ENCODE data around the gene MC2R.

The MC2R gene

DNA sequence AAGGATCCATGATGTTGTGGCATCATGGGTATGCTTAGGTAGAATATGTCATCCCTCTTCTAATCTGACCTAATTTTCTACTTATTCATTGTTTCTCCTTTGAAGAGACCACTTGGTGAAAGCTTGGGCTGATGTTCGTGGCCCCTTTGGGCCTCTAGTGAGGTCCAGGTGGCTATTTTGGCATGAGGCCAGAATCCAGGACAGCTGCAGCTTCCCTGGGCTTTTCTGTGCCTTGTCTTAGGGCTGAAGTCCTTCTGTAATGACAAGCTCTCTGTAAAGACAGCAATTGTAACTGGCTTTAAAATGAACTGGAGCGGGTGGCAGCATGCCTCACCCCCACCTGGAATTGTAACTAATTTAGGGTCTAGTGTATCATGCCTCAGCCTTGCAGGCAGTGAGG is 15.6 kb upstream of the MC2R start:
- H3K4me3 ChIP-seq (ENCODE audit: low read length) = no peak overlapping the region
- no peak for DNase-seq (ENCODE audit: low read depth)
- TF ChIP-seq, protein P1, sequence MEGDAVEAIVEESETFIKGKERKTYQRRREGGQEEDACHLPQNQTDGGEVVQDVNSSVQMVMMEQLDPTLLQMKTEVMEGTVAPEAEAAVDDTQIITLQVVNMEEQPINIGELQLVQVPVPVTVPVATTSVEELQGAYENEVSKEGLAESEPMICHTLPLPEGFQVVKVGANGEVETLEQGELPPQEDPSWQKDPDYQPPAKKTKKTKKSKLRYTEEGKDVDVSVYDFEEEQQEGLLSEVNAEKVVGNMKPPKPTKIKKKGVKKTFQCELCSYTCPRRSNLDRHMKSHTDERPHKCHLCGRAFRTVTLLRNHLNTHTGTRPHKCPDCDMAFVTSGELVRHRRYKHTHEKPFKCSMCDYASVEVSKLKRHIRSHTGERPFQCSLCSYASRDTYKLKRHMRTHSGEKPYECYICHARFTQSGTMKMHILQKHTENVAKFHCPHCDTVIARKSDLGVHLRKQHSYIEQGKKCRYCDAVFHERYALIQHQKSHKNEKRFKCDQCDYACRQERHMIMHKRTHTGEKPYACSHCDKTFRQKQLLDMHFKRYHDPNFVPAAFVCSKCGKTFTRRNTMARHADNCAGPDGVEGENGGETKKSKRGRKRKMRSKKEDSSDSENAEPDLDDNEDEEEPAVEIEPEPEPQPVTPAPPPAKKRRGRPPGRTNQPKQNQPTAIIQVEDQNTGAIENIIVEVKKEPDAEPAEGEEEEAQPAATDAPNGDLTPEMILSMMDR (conservative IDR thresholded peaks at IDR 0.05; ENCODE audit: low read length) = no peak

DNA sequence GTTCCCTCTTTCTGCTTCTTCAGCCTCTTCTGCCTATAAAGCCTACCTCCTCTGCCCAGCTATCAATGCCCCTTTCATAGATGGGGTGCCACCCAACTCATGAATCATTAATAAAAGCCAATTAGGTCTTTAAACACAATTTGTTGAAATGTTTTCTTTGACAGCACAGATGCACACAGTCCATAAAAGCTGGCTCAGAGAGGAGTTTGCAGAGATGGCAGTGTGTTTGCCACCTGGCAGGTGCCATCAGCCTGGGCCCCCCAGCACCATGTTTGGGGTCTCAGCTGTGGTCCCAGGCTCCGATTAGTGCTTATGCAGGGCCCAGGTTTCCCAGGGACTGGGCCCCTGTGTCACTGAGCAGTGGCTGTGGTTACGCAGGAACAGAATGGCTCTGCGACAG is 7.9 kb upstream of the MC2R start:
- no peak overlapping the region for H3K4me3 ChIP-seq (ENCODE audit: low read length)
- TF ChIP-seq, protein P1 (conservative IDR thresholded peaks at IDR 0.05; ENCODE audit: low read length) = no peak
- DNase-seq (ENCODE audit: low read depth) = no peak

DNA sequence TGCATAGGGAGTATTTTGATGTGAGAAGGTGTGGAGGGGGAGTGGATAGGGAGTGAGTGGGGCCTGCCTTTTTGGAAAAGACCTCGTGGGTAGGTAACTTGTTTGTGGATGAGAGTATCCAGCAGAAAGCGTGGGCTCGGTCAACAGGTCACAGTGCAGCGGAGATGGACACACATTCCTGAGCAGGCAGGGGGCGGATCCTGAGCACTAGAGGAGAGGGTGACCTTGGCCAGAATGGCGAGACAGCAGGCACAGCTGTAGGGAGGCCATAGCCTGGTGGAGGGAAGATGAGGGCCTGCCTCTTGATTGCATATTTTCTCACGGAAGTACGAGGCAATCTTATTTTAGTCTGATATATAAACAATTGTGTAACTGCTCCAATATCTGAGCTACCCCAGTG is 3.6 kb upstream of the MC2R start:
- no peak for DNase-seq (ENCODE audit: low read depth)
- H3K4me3 ChIP-seq (ENCODE audit: low read length) = no peak overlapping the region
- TF ChIP-seq, protein P1 (conservative IDR thresholded peaks at IDR 0.05; ENCODE audit: low read length) = no peak

DNA sequence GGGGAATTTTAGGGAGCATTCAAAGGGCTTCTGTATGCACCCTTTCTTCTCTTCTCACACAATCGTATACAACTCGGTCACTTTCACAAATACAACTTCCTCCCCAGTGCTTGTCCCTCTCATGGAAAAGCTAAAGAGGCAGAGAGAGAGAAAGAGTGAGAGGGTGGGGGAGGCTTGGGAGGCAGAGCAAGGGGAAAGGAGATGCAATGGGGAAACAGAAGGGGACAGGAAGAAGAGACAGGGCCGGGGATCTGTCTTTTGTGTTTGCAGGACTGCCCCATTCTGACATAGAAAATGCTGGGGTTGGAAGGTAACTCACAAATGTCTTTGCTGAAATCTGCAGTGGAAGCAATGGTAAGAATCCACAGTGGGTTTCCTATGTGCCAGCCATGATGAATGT is 2.1 kb upstream of the MC2R start:
- TF ChIP-seq, protein P1 (conservative IDR thresholded peaks at IDR 0.05; ENCODE audit: low read length) = no peak
- no peak overlapping the region for H3K4me3 ChIP-seq (ENCODE audit: low read length)
- DNase-seq (ENCODE audit: low read depth) = no peak

DNA sequence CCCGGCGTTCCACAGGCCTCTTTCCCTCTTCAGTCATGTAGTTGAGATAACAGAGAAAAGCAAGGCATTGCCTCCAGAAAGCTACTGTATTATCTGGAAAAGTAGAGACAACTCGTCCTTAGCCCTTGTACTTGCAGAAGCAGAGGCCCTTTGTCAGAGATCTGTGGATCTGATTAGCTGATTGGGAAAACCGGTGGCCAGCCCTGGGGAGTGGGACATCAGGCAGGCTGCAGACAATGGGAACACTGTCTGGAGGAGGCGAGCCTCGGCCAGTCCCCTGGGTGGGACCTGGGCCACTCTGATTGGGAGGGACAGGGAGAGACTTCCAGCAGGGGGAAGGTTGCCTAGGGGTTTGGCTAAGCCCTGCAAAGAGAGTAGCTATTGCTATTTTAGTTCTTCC is 1.2 kb upstream of the MC2R start:
- no peak overlapping the region for H3K4me3 ChIP-seq (ENCODE audit: low read length)
- TF ChIP-seq, protein P1 (conservative IDR thresholded peaks at IDR 0.05; ENCODE audit: low read length) = no peak
- no peak for DNase-seq (ENCODE audit: low read depth)

DNA sequence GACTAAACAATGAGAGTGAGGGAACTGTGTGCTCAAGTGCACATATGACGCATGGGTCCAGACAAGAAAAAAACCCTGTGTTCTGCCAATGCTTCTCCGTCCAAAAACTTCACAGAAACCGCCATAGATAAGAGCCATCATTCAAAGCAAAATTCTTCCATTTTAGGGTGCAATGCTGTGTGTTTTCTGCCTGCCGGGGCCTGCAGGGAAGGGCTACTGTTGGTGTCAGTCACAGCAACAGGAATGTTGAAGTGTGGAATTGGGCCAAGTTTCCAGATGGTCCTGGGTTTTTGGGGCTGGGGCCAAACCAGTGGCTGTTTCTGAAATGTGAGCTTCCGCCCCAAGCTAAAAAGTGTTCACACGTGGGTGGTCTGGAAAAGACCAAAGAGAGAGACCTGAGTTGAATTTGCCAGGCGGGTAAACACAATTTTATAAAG is 677 bp upstream of the MC2R start:
- DNase-seq (ENCODE audit: low read depth) = no peak
- no peak overlapping the region for H3K4me3 ChIP-seq (ENCODE audit: low read length)
- TF ChIP-seq, protein P1 (conservative IDR thresholded peaks at IDR 0.05; ENCODE audit: low read length) = no peak

DNA sequence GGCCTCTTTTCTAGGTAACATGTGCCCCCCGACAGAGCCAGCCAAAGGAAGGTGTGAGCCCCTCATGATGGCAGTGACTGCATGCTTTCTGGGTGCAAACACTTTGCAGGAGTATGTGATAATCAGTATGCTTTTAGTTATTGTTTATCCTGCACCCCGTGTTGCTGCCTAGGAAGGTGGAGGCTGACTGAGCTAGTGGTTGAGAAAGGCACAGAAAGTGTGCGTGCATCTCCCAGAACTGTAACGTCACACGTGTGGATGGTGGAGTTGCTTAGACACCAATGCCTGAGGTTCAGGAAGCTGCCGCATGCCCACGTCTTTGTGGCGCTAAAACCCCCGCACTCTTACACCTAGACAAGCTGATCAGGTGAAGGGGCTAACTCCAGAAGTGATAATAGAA is 580 bp downstream of the MC2R start:
- no peak overlapping the region for H3K4me3 ChIP-seq (ENCODE audit: low read length)
- no peak for DNase-seq (ENCODE audit: low read depth)
- TF ChIP-seq, protein P1 (conservative IDR thresholded peaks at IDR 0.05; ENCODE audit: low read length) = no peak

All from AG10803 (cell line).